ENCODE measurements around the gene KCNH8.

KCNH8 gene

GRCh38 chr3:19485267-19485666 is 337.0 kb downstream of the KCNH8 start:
- DNase-seq (ENCODE audit: low read depth in 2 of 2) = no peak

GRCh38 chr3:19487386-19487785 is 339.1 kb downstream of the KCNH8 start:
- no peak for DNase-seq (ENCODE audit: low read depth in 2 of 2)

GRCh38 chr3:19488939-19489338 is 340.6 kb downstream of the KCNH8 start:
- DNase-seq (ENCODE audit: low read depth in 2 of 2) = no peak

- DNase-seq (ENCODE audit: low read depth in 2 of 2) = no peak
Measured at GRCh38 chr3:19489936-19490335, 341.6 kb downstream of the KCNH8 start.

GRCh38 chr3:19506171-19506570 is 357.9 kb downstream of the KCNH8 start:
- no peak for DNase-seq (ENCODE audit: low read depth in 2 of 2)

GRCh38 chr3:19522305-19522704 is 374.0 kb downstream of the KCNH8 start:
- no peak for DNase-seq (ENCODE audit: low read depth in 2 of 2)

- DNase-seq (ENCODE audit: low read depth in 2 of 2) = no peak
Measured at GRCh38 chr3:19526071-19526470, 377.8 kb downstream of the KCNH8 start.

- DNase-seq (ENCODE audit: low read depth in 2 of 2) = no peak
Measured at GRCh38 chr3:19527746-19528145, 379.4 kb downstream of the KCNH8 start.

- DNase-seq (ENCODE audit: low read depth in 2 of 2) = no peak
Measured at GRCh38 chr3:19531426-19531825, 383.1 kb downstream of the KCNH8 start.

- no peak for DNase-seq (ENCODE audit: low read depth in 2 of 2)
Measured at GRCh38 chr3:19539518-19540392, 391.4 kb downstream of the KCNH8 start.

- no peak for DNase-seq (ENCODE audit: low read depth in 2 of 2)
Measured at GRCh38 chr3:19540464-19540863, 392.2 kb downstream of the KCNH8 start.

GRCh38 chr3:19541284-19541683 is 393.0 kb downstream of the KCNH8 start:
- no peak for DNase-seq (ENCODE audit: low read depth in 2 of 2)

GRCh38 chr3:19543212-19543841 is 395.0 kb downstream of the KCNH8 start:
- no peak for DNase-seq (ENCODE audit: low read depth in 2 of 2)

- no peak for DNase-seq (ENCODE audit: low read depth in 2 of 2)
Measured at GRCh38 chr3:19547665-19548464, 399.6 kb downstream of the KCNH8 start.

GRCh38 chr3:19559724-19560442 is 411.6 kb downstream of the KCNH8 start:
- no peak for DNase-seq (ENCODE audit: low read depth in 2 of 2)

- DNase-seq (ENCODE audit: low read depth in 2 of 2) = no peak
Measured at GRCh38 chr3:19573644-19574043, 425.3 kb downstream of the KCNH8 start.

GRCh38 chr3:19574268-19574667 is 426.0 kb downstream of the KCNH8 start:
- DNase-seq (ENCODE audit: low read depth in 2 of 2) = no peak

GRCh38 chr3:19576343-19576742 is 428.0 kb downstream of the KCNH8 start:
- no peak for DNase-seq (ENCODE audit: low read depth in 2 of 2)
